Activated CD4-positive, alpha-beta T cell treated with anti-CD3 and anti-CD28 coated beads, Interleukin-2, amount 50 U/mL, for 1 hour (primary cell): ENCODE results near the gene FASTKD2.

ENCODE experiments used
- DNase-seq: peaks from one replicate; pipeline ENCODE4 v3.0.0-alpha.2; 2020

FASTKD2 gene

GRCh38 chr2:206840999-206841398 lies 75.6 kb downstream of the FASTKD2 start:
- DNase-seq = no peak
